ENCODE measurements around the gene DPM2.

The DPM2 gene

GRCh38 chr9:127895811-127896210 lies 41.8 kb downstream of the DPM2 start:
- DNase-seq = no peak

- no peak for DNase-seq
These were observed 44.3 kb downstream of the DPM2 start for GRCh38 chr9:127893392-127893791.

- no peak for DNase-seq
These were observed 44.8 kb downstream of the DPM2 start for GRCh38 chr9:127892831-127893230.

- no peak for DNase-seq
These were observed 47.6 kb downstream of the DPM2 start for GRCh38 chr9:127890053-127890452.

GRCh38 chr9:127887792-127888191 lies 49.9 kb downstream of the DPM2 start:
- DNase-seq = no peak

- no peak for DNase-seq
These were observed 51.2 kb downstream of the DPM2 start for GRCh38 chr9:127886401-127886972.

- DNase-seq = no peak
These were observed 52.0 kb downstream of the DPM2 start for GRCh38 chr9:127885508-127886281.

Measured in SIG-M5 (cell line).